GF-D8 (cell line): ENCODE measurements around the gene LBP.
"Not testable (repeated sequence)": the region's sequence is repeated elsewhere in the genome, so short reads cannot be mapped to it uniquely, and the experiment has no call there.

Experiments used
- DNase-seq: peaks from one replicate; lab custom pipeline; 2025; lab: John Stamatoyannopoulos, UW

LBP gene

DNA sequence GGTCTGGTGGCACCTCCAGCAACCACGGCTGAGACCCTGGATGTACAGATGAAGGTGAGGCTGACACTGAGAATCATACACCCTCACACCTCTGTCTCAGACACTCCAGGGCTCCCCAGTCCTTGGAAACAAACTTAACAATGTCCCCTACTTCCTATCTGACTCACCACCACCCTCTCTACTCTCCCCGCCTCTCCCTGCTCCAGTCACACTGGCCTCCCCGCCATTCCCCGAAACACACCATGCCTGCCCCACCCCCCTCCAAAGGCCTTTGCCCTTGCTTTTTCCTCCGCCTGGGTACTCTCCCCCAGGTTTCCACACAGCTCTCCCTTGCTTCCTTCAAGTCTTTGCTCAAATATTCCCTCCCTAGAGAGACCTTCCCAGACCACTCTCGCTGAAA is 26.1 kb upstream of the LBP start:
- no peak for DNase-seq

DNA sequence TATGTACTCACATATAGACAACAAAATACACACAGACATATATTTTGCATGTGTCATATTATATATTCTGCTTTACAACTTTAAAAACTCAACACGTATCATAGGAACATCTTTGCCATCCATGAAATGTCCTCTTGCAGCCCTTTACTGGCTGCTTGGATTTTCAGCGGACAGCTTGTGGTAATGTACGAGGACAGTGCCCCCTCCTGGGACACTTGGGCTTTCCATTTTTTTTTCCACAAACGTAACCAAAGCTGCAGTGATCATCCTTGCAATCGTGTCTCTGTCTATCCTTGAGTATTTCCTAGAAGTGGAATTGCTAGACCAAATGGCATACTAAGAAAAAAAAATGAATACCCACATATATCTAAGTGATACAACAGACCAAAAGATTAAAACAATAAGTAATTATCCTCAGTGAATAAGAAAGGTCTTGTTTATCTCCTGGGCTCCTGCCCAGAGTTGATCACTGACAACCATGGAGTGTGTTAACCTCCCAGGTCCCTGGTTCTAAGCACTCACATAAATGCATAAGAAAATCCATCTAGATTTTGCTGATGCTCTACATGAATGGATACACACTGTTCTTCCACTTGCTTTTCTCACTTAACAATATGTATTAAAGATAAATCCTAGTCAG is 24.2 kb upstream of the LBP start:
- no peak for DNase-seq

DNA sequence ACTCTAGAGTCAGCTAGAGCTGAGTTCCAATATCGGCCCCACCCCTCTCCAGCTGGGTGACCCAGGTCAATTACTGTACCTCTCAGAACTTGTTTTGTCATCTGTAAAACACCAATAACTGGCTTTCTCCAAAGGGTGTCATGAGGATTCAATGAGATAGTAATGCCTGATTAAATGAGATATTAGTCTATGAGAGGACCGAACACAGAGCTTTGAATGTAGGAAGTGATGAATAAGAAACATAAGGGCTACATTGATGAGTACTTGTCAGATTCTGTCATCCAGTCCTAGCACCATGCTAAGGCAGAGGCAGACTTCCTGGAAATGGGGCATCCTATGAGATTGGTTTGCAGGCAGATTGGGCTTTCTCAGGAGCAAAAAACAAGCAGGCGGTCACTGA is 22.1 kb upstream of the LBP start:
- no peak for DNase-seq

DNA sequence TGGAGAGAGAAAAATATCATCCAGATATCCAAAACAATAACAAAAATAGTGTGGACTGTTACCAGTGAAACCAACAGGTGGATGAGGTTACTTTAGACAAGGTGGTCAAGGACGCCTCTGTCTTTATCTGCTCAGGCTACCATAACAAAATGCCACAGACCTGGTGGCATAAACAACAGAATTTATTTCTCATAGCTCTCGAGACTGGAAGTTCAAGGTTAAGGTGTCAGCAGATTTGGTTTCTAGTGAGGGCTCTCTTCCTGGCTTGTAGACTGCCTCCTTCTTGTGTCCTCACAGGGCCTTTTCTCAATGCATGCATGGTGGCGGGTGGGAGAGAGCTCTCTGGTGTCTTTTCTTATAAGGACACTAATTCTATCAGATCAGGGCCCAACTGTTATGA is 21.1 kb upstream of the LBP start:
- no peak for DNase-seq

DNA sequence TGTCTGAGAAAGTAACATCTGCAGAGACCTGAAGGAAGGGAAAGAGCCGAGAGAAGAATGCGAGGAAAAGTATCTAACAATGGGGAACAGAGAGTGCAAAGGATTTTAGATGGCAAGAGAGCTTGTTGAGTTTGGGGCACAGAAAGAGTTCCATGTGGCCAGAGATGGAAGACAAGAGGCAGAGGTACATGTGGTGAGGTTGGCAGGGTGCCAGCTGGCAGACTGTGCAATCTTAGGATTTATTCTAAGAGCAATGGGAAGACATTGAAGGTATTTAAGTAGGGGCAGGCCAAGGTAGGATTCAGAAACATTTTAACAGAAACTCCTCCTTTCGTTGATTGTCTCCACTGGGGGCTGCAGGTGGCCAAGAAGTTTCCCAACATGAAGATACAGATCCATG is 20.4 kb upstream of the LBP start:
- no peak for DNase-seq

DNA sequence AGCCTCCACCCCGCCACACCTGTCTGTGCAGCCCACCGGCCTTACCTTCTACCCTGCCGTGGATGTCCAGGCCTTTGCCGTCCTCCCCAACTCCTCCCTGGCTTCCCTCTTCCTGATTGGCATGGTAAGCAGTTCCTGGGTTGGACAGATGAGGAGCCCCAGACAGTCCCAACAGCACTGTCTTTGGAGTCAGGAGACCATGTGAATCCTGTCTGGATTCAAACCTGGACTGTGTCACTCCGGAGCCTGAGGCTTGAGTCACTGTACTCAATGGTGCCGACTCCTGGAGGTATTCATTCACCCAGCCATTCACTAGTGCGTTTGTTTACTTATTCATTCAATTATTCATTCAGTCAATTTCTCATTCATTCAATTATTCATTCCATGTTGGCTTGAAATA is 20.0 kb upstream of the LBP start:
- no peak for DNase-seq

DNA sequence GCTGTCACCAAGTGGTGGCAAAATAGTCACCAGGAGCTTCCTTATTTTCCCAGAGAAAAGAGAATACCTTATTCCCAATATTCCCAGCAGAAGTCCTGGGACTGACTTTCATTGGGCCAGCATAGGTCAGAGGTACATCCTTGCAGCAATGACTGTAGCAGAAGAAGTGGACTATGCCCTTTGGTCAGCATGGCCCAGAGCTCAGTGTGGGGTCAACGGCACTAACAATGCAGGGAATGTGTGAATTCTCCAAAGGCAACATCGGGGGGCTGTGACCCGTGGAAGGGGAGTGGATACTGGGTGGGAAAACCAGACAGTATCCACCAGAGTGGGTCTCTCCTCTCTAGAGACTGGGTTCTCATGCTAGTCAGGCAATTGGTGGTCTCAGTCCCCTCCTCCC is 15.6 kb upstream of the LBP start:
- DNase-seq = no peak

DNA sequence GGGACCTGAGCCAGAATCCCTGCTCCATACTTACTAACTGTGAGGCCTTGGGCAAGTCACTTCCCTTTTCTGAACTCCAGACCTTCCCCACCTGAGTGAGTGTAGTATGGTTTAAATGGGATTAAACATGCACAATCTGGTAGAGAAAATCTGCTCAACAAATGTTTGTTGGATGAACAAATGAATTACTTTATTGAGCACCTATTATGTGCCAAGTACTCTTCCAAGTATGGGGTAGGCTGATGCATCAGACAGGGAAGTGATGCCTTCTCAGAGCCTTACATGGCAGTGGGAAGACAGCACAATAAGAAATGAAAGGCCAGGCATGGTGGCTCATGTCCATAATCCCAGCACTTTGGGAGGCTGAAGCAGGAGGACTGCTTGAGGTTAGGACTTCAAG is 15.0 kb upstream of the LBP start:
- DNase-seq = no peak

DNA sequence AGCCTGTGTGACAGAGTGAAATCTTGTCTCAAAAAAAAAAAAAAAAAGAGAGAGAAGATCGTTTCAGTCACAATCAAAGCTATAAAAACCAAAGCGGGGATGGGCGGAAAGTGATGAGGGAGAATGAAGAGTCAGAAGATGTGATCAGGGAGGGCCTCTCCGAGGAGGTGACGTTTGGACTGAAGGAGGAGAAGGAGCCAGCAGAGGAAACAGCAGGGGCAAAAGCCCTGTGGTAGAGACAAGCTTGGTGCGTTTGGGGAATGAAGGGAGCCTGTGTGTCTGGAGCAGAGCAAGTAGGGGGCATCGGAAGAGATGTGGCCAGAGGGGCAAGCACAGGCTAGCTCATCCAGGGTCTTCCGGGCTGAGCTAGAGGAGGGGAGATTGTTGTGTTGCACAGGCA is 14.5 kb upstream of the LBP start:
- no peak for DNase-seq

DNA sequence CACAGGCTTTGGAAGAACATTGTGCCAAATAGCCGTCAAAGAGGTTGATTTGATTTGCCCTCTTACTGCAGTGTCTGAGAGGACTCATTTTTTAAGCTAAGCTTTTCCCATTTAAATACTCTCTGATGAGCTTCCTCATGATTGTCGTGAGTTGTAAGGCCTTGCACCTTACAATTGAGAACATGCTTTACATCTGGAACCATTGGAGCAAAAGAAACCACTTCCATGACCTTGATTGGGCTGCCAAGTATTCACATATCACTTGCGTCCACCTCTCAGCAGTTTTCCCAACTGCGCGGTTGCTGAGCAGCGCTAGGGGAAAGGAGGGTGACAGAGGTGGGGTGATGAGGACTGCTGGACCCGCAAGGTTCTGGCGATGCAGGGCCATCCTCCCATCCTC is 12.3 kb upstream of the LBP start:
- no peak for DNase-seq

DNA sequence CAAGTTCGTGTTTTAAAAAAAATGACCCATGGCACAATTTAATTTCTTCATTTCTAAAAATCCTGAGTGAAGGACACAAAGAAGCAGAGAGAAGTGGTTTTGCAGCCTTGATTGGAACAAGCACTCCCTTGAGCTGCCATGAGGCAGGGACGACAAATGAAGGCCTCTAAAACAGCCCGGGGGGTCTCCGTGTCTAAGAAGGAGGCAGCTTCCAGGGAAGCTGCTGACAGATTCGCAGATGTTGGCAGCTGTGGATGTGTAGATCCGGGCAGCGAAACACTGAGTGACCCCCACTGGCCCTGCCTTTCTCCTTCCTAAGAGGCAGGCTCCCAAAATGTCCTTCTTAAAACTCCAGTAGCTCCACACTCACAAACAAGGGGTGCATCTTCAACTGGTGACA is 9.6 kb upstream of the LBP start:
- no peak for DNase-seq

DNA sequence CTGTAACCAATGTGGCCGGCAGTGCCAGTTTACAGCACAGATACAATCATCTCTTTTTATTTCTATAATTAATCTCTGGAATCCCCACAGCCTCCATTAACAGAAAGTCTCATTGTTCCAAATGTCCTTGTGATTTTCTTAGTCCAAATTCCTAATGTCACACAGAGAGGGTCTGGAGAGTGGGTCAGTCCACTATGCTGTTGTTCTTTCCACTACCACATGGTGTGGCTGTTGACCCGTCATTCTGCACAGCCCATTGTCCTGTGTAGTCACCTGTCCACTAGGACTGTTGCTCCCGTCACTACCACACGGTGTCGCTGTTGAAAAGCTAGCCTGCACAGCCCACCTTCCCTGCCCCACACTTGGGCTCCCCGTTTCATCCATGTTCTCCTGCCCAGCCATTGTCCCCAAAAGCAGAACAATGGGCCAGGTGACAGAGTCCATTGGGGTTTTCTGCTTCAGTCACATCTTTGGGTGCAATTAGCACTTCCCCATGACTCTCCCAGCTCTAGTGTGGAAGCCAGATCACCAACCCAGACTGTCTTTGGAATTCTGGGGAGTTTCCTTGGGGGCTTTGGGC is 8.6 kb upstream of the LBP start:
- DNase-seq = no peak

DNA sequence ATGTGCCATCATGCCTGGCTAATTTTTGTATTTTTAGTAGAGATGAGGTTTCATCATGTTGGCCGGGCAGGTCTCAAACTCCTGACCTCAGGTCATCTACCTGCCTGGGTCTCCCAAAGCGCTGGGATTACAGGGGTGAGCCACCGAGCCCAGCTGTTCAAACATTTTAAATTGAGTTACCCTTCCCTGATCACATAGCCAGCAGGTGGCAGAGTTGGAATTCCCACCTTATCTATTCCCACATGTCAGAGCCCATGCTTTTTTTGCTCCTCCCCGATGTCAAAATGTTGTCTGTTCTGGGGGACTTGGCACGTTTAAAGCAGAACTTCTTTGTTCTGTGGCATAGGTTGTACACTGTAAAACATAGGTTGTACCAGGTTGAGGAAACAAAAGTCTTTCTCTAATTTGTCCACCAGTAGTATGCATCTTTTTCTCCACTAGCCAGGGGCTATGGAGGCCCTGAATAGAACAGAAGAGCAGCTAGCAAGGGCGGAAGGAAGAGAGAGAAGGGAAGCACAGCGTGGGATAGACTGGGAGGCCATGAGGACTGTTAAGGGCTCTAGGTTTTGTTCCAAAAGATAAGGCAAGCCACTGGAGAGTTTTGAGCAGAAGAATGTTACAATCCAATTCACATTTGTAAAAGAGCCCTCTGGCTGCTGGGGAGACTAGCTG is 7.3 kb upstream of the LBP start:
- DNase-seq = no peak

DNA sequence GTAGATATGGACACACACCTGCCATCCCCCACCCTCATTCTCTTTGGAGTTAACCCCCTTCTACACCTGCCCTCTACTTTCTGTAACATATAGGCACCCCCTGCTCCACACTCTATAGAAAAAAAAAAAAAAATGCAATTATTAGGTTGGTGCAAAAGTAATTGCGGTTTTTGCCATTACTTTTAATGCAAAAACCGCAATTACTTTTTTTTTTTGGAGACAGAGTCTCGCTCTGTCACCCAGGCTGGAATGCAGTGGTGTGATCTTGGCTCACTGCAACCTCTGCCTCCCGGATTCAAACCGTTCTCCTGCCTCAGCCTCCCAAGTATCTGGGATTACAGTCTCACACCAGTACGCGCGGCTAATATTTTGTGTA is 6.8 kb upstream of the LBP start:
- DNase-seq = not testable (repeated sequence)

DNA sequence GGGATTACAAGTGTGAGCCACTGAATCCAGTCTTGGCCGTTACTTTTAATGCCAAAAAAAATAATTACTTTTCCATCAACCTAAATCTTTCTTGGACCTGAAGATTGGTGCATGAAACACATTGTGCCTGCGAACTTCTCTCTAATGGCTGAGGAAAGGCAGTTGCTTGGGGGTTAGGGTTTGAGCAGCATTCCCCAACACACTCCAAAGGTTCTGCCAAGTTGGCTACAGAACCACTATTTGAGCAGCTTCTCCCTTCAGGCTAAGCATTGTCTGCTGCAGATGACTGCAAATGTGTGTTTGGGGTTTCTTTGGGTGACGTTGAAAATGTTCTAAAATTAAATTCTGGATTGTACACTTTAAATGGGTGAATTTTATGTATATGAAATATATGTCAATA is 6.3 kb upstream of the LBP start:
- no peak for DNase-seq

DNA sequence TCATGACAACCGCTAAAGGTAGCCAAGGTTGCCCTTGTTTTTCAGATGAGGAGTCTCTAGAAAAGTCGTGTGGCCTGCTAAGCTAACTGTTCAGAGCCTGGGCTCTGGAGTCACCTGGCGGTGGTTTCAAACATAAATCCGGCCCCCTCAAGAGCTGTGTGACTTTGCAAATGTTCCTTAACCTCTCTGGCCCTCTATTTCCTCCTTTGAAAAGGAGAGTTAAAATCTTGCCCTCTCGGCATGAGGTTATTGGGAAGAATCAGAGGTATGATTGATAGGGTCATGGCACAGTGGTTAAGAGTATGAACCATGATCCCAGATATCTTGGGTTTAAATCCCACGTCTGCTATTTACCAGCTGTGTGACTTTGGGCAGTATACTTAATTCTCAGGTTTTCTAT is 5.6 kb upstream of the LBP start:
- no peak for DNase-seq

DNA sequence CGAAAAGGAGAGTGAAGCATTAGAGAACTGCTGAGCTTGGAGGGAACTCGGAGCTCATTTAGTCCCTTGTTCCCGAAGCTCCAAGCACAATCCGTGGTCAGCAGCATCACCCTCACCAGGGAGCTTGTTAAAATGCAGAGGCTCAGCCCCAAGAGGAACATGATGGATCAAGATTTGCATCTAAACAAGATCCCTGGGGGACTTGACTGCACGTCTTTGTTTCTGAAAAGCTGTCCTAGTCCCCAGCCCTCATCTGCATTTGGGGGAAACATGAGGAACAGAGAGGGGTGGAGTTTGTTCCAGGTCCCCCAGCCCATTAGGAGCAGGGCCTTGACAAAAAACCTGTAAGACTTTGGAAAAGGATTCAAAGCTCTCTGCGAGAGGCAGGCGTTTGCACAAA is 4.1 kb upstream of the LBP start:
- no peak for DNase-seq

DNA sequence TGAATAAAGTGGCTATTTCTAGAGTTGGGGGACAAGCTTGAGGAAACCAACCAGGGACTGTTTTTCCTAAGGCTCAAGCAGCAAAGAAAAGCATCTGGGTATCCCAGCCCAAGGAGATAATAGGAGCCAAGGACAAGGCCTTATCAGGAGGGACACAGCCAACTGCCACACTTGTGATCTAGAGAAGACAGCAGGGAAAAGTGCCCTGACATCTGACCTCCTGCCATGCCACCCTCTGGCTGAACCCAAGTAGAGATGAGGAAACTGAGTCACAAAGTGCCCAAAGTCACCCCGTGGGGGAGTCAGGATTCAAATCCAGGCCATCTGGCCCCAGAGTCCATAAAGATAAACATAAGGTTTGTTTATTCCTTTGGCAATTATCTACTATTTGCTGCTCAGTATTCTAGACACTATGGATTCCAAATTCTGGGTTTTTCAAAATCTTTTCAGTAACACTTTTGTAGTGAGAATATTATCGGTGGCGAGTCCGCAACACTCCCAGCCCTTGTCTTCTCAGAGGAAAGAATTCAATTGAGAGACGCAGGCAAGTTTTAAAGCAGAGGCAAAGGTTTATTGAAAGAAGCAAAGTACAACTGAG is 3.5 kb upstream of the LBP start:
- DNase-seq = no peak

DNA sequence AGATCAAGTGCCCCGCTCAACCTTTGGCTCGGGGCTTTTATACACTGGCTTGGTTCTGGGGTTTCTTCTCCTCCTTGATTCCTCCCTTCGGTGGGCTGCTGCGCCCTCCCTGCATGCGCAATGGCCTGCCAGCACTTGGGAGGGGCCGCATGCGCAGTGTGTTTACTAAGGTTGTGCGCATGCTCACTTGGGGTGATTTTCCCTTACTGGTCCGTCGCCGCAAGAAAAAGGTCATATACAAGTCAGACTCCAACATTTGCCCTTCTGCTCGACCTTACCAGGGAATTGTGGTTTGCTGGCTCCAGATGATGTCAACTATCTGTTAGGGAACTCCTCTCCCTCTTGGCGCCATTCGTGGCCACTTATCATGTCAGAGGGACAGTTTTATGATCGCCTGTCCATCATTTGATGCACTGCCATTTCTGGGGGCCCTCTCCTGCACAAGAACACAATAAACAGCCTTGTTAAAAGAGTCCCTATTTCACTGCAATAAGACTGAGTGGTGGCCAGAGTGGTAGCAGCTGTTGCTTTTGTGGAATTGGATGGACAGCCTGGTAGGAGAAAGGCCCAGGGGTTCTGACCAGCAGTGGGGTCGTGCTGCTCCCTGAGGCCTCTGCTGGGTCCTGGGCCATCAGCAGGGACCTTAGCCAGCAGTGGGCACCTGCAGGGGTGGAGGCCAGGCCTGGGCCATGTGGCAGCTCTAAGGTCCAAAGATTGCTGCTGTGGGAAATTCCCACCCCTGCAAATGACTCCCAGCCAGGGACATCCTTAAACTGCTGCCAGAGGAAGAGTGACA is 2.8 kb upstream of the LBP start:
- no peak for DNase-seq

DNA sequence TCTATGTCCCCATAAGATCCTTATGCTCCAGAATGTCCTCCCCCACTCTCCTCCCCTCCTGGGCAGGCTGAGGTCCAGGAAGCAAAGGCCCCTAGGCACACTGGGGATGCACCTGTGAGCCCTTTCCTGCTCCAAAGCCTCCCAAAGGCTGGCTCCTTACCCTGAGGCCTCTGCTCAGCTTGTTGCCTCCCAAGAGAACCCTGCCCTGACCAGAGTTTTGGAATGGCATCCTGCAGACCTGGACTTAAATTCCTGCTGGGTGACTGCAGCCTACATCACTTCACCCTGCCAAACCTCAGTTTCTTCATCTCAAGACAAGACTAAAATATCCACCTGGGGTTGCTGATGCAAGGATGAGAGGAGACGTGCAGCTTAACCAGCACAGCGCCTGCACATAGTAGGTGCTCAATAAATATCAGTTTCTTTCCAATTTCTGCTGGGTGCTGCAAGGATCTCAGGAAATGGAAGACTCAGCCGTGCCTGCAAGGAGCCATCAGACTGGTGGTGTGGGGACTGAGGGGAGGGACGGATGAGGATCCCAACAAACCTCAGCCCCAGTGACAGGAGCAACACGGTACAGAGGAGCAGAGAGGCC is 2.1 kb upstream of the LBP start:
- no peak for DNase-seq

DNA sequence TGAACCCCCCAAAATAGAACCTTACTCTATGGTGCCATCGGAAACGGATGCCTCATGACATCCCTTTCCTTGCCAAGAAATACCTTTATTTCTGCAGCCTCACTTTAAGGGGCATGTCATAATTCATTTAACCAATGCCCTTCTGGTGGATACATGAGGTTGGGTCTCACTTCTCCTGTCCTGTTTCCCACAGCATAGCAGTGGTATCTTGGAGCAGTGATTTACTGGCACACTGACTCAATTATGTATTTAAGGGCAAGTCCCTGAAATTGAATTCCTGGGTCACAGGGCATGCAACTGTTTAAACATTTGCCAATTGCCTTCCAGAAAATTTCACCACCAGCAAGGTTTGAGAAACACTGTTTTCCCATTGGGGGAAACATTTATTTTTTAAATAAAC is 639 bp upstream of the LBP start:
- no peak for DNase-seq

DNA sequence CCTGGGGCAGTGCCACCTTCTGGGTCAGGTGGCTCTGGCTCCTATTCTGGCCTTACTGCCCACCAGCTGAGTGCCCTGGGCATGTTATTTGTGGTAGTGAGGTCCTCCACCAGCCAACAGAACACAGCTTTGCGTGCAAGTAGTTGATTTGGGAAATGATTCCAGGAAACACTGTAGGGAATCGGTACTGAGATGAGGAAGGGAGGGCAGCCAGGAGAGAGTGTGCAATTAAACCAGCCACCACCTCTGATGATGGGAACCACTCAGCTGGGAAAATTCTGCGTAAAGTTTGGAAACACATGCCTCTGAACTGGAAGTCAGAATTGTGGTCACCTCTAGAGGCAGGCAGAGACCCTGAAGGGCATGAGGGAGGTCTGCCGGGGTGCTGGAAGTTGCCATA is 459 bp downstream of the LBP start:
- no peak for DNase-seq
